Breast epithelium (tissue), 3 donors: ENCODE results near the gene MAST3.

ENCODE experiments used
- CTCF ChIP-seq, 3 donors: fragments of 450-650 bp; IDR thresholded peaks; one replicate each; pipeline ENCODE4 v1.5.1; 2016 to 2017; ENCODE audit warnings: antibody characterized with exemption in 3 of 3, mild to moderate bottlenecking in 3 of 3, moderate library complexity in 3 of 3
- POLR2A ChIP-seq: fragments of 450-650 bp; IDR thresholded peaks from one replicate; pipeline ENCODE4 v1.6.1; 2016; ENCODE audit warnings: antibody characterized with exemption, mild to moderate bottlenecking, moderate library complexity

GRCh38 chr19:18108897-18109296 lies 11.3 kb downstream of the MAST3 start:
- TF ChIP-seq POLR2A: no peak
- TF ChIP-seq CTCF (IDR thresholded peaks at IDR 0.05): no peak
